ENCODE results near the gene NOP9.

The NOP9 gene

DNA sequence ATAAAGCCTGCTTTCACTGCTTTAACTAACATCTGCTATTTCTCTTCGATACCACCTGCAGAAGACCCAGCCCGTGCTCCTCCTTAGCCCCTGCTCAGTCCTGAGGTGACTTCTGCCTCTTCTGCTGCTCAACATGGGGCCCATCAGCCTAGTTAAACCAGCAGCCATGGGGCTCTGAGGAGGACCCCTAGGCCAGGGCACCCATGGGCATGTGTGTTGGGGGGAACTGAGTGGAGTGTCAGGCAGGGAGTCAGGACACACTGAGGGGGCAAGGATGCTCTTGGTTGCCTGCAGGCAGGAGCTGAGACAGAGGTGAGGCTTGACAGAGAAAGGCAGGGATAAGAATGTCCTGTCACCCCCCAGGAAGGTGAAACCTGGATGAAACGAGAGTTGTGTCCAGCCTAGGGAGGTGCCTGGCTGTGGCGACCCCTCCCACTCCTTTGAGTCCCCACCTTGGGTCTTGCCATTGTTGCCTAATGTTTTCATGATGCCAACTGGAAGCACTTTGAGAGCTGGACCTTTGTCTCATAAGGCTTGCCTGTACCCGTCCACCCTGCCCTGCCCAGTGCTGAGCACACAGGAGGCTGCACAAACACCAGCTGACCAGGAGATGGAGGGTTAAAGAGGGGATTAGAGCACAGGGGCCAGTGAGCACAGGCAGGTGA lies 15.7 kb upstream of the NOP9 start:
- no peak for DNase-seq (ENCODE audit: low read depth in 2 of 2)

DNA sequence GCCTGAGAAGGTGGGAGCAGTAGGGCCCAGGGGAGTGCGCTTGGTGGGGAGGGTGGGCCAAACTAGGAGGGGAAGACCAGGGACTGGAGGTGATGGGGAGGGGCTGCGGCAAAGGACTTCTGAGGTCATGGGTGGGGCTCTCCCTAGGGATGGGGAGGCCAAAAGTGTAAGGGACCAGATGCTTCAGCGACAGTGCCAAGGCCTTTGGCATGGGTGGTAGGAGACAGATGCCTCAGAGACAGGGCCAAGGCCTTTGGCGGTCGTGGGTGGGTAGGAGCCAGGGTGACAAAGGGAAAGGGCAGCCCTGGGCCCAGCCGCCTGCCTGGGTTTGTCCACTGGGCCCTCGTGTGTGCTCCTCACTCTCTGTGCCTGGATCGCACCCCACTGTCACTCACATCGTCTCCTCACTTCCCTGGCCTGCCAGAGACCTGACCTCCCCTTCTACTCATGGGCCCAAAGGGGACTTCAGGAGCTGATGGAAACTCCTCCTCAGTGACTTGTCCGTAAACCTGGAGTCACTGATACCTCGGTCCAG lies 15.1 kb upstream of the NOP9 start:
- no peak for DNase-seq (ENCODE audit: low read depth in 2 of 2)

DNA sequence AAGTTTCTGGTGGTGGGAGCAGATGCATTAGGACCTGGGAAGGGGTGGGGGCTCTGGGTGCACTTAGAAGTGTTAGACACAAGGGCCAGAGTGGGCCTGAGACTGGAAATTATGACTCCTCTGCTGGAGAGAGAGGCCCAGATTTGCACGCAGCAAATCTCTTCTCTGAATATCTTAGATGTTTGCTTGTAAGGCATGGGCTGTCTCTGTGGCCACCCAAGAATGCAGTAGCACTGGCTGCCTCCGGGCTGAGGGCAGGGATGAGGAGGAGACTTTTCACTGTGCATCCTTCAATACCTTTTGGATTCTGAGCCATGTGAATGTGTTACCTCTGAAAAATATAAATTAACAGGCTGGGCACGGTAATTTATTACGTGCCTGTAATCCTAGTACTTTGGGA lies 14.3 kb upstream of the NOP9 start:
- no peak for DNase-seq (ENCODE audit: low read depth in 2 of 2)

DNA sequence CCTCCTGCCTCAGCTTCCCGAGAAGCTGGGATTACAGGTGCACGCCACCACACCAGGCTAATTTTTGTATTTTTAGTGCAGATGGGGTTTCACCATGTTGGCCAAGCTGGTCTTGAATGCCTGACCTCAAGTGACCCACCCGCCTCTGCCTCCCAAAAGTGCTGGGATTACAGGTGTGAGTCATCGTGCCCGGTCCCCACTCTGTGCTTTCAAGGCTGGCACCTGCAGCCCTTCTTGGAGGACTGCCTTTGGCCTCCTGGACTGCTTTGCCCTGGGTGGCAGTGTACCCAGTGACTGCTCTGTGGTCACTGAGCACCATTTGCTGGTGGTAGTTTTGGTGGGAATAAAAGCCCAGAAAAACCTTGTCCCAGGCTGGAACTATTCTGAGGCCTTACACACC lies 12.7 kb upstream of the NOP9 start:
- DNase-seq (ENCODE audit: low read depth in 2 of 2), result no peak

DNA sequence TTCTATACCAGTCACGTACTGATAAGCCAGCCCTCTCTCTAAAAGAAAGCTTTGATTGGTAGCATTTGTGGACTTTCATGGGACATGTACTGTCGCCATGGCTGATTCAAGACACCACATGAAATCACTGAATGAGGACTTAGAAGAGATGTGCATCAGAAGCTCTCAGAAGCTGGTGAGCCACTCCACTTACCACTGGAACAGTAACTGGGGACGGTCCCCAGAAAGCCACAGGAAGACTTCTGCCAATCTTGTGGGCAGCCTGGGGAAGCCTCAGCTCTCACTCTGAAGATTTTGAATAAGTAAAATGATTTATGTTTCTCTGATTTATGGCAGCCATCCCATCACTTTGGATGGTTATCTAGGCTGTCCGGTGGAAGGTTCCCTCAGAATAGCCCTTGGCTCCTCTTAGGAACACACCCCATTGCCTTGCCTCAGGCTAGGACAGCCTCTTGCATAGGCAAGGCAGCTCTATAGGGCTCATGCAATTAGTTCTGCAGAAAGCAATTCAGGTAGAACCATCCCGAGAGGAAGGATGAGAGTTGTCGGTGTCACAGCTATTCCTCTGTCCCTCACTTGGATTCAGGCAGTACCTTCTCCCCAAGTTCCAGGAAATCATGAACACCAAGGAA lies 9.9 kb upstream of the NOP9 start:
- DNase-seq (ENCODE audit: low read depth in 2 of 2), result peak; percentile 69 to 73

DNA sequence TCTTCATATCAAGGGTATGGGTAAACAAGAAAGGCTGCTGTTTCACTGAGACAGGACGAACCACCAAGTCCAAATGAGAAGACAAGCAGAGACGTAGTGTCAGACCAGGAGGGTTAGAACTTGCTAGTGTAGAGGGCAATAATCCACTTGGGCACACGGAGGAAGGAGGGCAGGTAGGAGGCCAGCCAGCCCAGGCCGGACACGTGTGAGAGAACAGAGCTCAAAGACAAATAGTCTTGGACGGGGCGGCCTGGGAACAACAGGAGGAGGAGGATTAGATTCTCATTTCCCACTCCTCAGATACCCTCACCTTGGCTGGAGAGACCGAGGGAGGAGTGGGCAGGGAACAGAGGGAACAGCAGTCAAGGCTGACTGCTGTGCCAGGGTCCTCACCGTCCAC lies 8.9 kb upstream of the NOP9 start:
- no peak for DNase-seq (ENCODE audit: low read depth in 2 of 2)

DNA sequence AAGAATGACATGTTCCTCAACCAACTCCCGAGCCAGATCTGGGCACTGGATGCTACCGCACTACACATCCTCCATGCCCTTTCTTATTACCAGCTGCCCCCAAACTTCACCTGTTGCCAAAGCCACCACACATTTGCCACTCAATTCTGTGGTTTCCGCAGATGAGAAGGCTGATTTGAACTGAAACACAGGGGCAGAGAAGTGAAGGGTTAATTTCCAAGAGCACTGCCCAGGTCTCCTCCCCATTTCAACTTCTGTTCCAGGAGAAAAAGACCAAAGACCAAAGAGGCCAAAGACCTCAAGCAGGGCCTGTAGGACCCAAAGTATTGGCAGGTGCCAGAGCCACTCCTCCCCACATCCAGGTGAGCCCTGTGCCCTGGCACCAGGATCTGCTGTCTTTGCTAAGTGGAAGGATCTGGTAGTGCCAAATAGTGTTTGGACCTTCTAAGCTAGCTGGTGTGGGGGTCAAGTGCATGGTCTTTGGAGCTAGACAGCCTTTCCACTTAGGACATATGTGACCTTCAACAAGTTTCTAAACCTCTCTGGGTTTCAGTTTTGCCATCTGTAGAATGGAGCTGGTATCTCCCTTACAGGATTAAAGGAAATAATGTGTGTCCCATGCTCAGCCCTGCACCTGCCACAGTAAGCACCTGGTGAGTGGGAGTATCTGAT lies 8.1 kb upstream of the NOP9 start:
- DNase-seq (ENCODE audit: low read depth in 2 of 2), result no peak

DNA sequence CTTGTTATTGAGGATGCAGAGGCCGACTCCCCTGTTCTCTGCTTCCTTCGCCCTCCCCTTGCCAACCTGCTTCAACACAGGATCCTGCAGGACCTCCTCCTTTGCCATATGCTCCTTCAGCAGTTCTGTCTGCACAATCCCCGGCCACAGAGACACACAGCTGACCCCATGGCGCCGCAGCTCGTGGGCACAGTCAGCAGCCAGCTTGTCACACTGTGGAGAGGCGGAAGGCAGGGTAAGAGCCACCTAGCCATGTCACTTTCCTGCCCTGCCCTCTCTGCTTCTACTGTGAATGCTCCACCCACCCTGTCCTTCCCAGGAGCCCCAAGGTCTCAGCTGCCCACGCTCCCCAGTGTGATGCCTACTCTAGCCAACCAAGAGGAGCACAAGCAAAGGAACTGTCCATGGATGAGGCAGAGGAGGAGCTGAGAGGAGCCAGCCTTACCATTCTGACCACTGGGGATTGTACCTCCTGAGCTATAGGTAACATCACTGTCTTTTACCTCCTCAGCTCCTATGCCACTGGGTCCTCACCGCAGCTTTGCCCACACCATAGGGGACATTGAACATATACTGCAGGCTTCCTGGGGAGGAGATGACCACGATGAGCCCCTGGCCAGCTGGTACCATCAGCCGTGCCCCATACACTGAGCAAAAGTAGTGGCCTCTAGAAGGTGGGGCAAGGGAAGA lies 7.4 kb upstream of the NOP9 start:
- DNase-seq (ENCODE audit: low read depth in 2 of 2), result no peak

DNA sequence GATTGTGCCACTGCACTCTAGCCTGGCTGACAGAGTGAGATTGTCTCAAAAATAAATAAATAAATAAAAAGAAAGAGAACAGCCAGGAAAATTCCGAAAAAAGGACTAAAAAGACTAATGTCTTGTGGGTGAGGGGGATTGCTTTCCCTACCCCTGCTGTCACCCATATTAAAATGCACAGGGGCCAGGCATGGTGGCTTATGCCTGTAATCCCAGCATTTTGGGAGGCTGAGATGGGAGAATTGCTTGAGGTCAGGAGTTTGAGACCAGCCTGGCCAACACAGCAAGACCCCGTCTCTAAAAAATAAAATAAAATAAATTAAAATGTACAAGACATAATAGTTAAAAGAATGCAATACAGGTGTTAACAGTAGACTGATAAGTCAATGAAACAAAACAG lies 6.1 kb upstream of the NOP9 start:
- no peak for DNase-seq (ENCODE audit: low read depth in 2 of 2)

DNA sequence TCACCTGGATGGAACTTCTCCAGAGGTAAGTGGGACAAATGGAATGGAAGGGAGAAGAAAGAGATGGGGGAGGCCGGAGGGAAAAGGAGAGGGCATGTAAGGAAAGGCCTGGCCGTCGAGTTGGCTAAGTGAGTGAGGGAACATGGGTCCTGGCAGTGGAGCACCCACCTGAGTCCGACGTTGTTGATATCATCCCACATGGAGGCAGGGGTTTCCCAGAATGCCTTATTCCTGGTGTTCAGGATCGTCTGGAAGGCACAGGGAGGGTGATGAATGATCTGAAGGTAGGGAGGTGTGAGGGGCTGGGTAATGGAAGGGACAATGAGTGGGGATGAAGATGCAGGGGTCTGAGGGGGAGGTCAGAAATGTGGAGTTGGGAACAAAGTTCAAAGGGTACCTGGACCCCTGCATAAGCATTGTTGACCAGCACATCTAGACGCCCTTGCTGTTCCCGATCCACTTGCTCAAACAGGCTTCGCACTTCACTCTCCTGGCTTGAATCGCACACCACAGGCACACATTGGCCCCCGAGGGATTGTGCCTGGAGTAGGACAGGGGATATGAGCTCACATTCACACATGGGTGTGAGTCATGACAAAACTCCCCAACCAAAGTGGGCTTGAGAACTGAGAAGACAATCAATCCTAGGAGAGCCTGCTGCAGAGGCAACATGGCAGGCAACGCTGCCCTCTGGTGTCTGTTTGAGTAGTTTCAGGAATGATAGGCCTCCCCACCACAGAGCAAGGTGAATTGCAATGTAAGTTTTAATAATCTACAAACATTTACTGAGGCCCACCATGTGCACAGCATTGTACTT lies 3.1 kb upstream of the NOP9 start:
- peak; percentile 61 to 68 for DNase-seq (ENCODE audit: low read depth in 2 of 2)

DNA sequence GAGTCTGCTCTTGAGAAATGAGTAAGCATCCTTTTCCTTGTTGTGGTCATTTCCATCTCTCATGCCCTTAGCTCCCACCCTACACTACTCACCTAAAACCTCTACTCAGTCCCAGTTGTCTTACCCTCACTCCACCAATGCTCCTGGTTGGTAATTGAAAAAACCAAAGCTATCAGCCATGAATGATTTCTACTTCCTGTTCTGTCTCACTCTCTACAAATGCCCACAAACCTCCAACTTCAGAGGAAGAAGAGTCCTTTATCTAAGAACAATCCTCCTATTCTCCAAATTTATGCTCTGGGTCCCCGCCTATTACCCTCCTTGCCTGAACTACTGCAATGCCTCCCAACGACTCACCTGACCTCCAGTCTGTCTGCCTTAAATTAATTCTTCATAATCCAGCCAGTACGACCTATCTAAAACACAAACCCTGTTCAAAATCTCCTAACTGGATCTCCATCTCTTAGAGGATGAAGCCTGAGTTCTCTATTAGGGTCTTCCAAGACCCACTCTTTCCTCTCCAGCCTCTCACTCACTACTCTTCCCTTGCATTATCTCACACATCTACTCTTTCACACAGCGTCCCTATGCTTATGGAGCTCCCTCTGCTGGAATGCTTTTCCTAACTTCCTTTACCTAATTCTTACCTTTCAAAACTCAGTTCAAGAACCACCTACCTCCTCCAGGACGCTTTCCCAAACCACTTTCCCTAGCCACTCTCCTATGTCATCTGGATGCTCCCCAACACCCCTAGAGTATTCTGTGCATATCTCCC lies 2.3 kb upstream of the NOP9 start:
- DNase-seq (ENCODE audit: low read depth in 2 of 2), result no peak

DNA sequence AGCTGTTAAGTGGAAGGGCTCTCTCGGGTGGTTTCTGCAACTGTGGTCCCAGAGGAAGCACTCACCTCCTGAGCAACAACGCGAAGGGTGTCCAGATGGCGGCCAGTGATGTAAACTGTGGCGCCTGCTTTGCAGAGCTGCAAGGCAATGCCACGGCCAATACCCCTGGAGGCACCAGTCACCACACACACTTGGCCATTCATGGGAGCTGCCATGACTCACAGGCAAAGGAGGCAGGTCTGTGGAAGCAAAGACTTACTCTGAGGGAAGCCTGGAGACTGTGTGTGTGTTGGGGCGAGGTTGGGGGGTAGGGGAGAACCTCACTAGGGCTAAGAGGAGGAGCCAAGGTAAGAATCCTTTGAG lies 777 bp upstream of the NOP9 start:
- DNase-seq (ENCODE audit: low read depth in 2 of 2), result no peak

DNA sequence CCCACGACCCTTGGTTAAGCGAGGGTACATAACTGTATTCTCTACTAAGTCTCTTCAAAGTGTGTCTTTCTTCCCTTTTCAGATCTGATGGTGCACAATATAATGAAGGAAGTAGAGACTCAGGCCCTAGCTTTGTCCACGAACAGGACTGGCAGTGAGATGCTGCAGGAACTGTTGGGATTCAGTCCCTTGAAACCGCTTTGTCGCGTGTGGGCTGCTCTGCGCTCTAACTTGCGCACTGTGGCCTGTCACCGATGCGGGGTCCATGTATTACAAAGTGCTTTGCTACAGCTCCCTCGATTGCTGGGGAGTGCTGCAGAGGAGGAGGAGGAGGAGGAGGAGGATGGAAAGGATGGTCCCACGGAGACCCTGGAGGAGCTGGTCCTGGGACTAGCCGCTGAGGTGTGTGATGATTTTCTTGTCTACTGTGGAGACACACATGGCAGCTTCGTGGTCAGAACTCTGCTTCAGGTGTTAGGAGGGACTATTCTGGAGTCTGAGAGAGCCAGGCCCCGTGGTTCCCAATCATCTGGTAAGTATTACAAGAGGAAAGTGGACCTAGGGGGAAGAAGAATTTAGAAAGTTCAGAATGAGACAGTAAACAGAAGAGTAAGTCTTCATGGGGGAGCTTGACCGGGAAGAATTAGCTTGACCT lies 803 bp downstream of the NOP9 start:
- no peak for DNase-seq (ENCODE audit: low read depth in 2 of 2)

DNA sequence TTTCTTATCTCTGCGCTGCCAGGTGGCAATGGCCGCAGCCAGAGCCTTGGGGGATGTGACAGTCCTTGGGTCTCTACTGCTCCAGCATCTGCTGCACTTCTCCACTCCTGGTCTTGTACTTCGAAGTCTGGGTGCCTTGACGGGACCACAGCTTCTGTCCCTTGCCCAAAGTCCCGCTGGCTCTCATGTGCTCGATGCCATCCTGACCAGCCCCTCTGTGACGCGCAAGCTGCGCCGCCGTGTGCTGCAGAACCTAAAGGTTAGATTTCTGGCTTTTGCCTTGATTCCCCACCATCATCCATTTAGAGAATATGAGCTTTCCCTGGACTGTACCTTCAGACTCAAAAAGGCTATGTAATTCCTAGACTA lies 4.4 kb downstream of the NOP9 start:
- no peak for DNase-seq (ENCODE audit: low read depth in 2 of 2)

DNA sequence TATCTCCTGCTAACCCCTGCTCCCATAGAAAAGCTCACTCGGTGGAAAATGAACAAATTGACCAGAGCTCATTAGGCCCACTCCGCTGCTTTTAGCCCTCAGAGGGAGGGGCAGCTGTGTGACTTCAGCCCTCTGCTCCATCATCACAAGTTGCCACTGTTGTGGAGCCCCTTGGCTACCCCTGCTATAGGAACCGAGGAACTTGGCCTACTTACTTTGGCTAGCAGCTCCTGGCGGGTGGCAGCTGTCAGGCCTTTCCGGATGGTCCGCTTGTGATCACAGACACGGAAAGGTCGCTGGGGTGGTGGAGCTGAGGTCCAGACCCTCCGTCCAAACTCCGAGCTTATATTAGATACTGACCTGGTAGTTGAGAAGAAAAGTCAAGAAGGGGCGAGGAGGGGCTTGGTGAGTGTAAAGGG lies 7.5 kb downstream of the NOP9 start:
- DNase-seq (ENCODE audit: low read depth in 2 of 2), result no peak

DNA sequence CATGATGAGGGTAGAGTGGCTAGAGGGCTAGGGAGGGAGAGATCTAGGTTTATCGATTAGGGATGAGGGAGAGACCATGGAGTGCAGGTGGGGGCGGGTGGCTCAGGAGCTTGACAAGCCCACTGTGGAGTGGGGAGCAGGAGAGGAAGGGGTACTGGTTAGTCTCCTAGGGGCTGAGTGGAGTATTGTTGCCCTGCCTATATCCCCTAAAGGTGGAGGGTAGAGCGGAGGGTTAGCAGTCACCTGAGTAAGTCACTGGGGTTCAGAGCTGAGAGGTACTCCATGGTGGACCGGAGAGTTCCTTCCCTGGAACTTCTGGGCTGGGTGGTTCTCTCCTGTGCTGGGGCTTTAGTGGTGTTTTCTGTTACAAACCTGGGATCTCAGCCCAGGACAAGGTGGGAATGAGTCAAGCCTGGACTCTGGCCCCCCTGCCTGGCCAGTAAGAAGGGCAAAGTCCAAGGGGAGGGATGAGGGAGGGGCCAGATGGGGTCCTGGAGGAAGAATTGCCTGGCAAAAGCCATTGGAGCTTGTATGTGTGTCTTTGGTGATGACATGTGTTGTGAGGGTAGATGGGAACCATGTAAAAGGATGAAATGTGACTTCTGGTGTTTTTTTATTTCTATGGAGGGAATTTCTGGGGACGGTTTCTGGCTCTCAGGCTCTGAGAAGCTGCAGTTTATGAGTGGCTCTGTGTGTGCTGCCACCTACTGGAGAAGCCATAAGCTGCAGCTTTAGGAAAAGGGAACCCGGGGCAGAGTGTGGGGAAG lies 8.1 kb downstream of the NOP9 start, which contains the start of gene CIDEB:
Gene CIDEB, minus strand, starts transcription at position 403 of the 767 bp plus-strand sequence. Its CDS starts 119 bp downstream, at position 284.
- DNase-seq (ENCODE audit: low read depth in 2 of 2), result peak in 1 of 2 donors; percentile 49

DNA sequence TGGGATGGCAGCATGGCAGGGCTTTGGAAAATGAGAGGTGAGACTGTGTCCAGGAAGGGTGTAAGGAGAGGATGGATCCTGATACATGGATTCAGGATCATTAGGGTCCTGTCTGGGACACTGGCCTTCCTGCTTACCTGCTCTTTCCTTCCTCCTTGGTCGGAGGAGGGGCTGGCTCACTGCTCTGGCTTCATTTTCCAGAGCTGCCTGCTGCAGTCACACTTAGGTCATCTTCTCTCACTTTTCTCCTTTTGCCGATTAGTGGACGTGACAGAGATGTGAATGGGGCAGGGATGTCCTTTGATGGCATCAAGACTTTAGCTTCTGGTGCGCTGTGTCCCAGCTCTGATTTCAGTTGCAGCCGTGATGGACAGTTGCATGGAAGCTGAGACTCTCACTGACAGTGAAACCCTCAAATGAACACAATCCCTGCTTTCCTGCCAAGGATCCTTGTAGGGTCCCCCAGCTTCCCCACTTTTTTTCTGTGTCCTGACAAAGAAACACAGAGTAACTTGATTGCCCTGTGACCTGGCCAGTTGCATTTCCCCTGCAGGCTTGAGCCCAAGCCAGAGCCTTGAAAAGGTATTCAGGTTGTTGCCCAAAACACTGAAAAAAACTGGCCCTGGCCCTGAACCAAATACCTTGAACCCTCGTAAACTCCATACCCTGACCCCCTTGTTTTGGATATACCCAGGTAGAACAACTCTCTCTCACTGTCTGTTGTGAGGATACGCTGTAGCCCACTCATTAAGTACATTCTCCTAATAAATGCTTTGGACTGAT lies 8.9 kb downstream of the NOP9 start:
- no peak for DNase-seq (ENCODE audit: low read depth in 2 of 2)

DNA sequence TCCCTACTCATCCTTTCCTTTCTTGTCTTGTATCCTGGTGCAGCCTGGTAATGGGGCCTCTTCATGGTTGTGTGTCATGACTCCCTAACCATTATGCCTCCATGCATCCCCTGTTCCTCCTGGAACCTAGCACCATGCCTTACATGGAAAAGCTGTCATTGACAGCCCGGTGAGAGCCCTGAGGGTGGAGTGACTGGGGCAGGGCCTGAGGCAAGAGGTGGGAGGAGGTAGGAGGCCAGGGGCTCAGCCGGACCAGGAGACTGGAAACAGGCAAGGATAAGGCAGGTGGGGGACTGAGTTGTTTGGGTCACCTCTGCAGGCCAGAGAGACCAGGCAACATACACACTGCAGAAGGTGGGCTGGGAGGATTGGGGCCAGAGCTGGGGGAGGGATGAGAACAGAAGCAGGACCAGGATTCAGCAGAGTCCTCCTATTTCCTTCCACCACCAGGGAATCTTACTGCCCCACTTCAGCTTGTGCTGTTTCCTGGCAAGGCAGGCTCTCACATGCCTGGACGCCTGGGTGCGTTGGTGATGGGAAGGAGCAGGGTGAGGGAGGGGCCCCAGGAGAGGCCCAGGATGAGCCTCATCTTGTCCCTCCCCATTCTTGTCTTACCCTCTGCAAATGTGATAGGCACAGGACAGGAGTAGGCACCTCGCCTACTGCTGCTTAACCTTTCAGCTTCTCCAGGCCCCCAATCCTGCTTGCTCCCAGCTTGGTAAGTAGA lies 10.1 kb downstream of the NOP9 start, which contains the start of gene LTB4R2:
Gene LTB4R2, plus strand, starts transcription at position 603 of the 727 bp plus-strand sequence. CDS start 525 bp downstream, outside the sequence.
- no peak for DNase-seq (ENCODE audit: low read depth in 2 of 2)
